Measurements from ENCODE around the gene NME9. TPM values are rescaled to one million over a fixed set of nuclear protein-coding genes. Genes with fewer than 3 reads are reported as not detected.

Gene NME9
- total RNA-seq, 4 donors from 2014 or later: 0.47 to 0.54 TPM; not detected in 2

DNA sequence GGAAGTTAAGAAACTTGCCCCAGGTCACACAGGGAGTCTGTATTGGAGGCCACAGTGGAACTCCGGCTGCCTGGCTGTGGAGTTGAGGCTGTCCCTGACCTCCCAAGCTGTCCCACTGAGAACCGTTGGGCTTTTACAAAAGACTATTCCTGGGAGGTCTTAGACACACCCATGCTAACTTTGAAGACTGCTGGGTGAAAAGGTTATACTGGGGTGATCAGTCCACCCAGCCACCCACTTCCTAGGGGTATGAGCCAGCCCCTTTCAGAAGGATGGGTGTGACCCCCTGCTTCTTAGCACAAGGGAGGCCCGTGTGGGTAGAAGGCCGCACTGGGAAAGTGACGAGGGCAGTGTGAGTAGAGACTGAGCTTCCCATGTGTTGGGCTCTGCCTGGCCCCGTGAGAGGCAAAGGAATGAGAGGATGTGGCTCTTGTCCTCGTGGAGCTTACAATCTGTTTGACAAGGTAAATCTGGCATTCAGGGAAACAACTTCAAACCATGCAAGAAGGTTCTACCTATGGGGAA is 37.7 kb upstream of the NME9 start:
- no peaks in the 10 kb centered on the region for H3K9me3 ChIP-seq
- no peak for TF ChIP-seq POLR2A (IDR thresholded peaks at IDR 0.05)
- no peak for TF ChIP-seq POLR2AphosphoS5 (IDR thresholded peaks at IDR 0.05)
- TF ChIP-seq, protein P1, sequence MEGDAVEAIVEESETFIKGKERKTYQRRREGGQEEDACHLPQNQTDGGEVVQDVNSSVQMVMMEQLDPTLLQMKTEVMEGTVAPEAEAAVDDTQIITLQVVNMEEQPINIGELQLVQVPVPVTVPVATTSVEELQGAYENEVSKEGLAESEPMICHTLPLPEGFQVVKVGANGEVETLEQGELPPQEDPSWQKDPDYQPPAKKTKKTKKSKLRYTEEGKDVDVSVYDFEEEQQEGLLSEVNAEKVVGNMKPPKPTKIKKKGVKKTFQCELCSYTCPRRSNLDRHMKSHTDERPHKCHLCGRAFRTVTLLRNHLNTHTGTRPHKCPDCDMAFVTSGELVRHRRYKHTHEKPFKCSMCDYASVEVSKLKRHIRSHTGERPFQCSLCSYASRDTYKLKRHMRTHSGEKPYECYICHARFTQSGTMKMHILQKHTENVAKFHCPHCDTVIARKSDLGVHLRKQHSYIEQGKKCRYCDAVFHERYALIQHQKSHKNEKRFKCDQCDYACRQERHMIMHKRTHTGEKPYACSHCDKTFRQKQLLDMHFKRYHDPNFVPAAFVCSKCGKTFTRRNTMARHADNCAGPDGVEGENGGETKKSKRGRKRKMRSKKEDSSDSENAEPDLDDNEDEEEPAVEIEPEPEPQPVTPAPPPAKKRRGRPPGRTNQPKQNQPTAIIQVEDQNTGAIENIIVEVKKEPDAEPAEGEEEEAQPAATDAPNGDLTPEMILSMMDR (IDR thresholded peaks at IDR 0.05): no peak
- no peak for TF ChIP-seq EP300 (IDR thresholded peaks at IDR 0.05)
- no CpG with 5 or more reads among the region's 7 CpGs for WGBS, 2 donors (ENCODE audit: low coverage in 1 of 2)
- peak overlapping the region in 1 of 4 donors; percentile 34 for H3K27ac ChIP-seq
- peaks cover 0 to 52% (median 7%) of the 10 kb centered on the region in 3 donors for H3K4me1 ChIP-seq
- peak; percentile 7 for ATAC-seq
- no peak overlapping the region for H3K4me3 ChIP-seq
- H3K27me3 ChIP-seq: no peaks in the 10 kb centered on the region
- no peaks in the 10 kb centered on the region for H3K36me3 ChIP-seq

DNA sequence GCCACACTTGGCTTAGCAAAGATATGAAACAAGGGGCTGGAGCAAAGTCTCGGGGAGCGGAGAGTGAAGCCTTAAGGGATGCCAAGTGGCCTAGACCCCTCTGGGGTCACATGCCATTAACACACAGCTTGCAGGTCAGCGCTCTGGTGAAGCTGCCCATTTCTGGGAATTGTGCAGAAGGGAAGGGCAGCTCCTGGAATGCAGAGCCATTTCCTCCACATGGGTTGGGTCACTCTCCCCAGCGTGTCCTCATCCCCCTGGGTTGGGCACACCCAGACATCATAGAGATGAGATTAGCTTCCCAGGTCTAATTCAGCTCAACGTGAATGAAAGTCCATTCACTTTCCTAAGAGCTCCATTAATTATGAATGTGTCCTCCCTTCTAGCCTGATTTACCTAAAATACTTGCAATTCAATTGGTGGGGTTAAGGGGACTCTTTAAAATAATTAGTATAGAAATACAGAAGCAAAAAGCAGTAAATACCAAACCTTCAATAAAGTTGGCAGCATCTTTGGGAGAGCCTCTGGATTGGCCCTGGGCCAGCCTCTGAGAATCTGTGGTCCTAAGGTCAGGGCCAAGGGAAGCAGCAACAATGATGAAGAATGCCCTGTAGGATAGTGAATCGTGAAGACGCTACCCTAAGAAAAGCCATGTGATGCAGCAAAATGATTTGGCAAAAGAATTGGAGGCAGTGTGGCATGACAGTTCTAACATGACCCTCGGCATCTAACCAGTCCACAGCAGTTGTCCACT is 36.5 kb upstream of the NME9 start:
- Histone ChIP-seq H3K9me3 (no peaks in the 10 kb centered on the region), H3K27ac (no peak overlapping the region), H3K4me3 (no peak overlapping the region), H3K36me3 (no peaks in the 10 kb centered on the region), H3K27me3 (no peaks in the 10 kb centered on the region), H3K4me1 (peaks cover 0 to 52% (median 7%) of the 10 kb centered on the region in 3 donors)
- no peak for TF ChIP-seq POLR2AphosphoS5 (IDR thresholded peaks at IDR 0.05)
- TF ChIP-seq POLR2A (IDR thresholded peaks at IDR 0.05): no peak
- TF ChIP-seq EP300 (IDR thresholded peaks at IDR 0.05): no peak
- TF ChIP-seq, protein P1 (IDR thresholded peaks at IDR 0.05): no peak
- ATAC-seq: peak; percentile 46
- 64 to 80% methylated on average over 4 to 8 of the region's 8 CpGs for WGBS, 2 donors (ENCODE audit: low coverage in 1 of 2)

DNA sequence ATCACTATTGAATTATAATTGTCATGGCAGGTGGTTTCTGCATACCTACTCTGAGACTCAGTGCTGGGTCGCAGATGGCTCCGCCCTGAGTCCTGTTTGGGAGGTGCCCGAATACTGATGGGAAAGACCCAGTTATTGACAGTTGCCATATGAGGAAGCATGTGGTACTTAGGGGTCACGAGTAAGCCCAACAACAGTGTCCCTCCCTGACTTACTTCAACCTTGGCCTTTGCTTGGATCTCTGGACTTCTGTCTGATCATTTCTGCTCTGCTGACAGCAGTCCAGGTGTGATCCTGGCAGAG is 35.6 kb upstream of the NME9 start:
- no peaks in the 10 kb centered on the region for H3K36me3 ChIP-seq
- peaks cover 0 to 59% (median 7%) of the 10 kb centered on the region in 3 donors for H3K4me1 ChIP-seq
- H3K27ac ChIP-seq: no peak overlapping the region
- 81 to 89% methylated on average over 2 to 4 of the region's 4 CpGs for WGBS, 2 donors (ENCODE audit: low coverage in 1 of 2)
- TF ChIP-seq EP300 (IDR thresholded peaks at IDR 0.05) (no peak), POLR2A (IDR thresholded peaks at IDR 0.05) (no peak), POLR2AphosphoS5 (IDR thresholded peaks at IDR 0.05) (no peak)
- TF ChIP-seq, protein P1 (IDR thresholded peaks at IDR 0.05): no peak
- H3K4me3 ChIP-seq: no peak overlapping the region
- H3K9me3 ChIP-seq: no peaks in the 10 kb centered on the region
- ATAC-seq: no peak
- no peaks in the 10 kb centered on the region for H3K27me3 ChIP-seq

GRCh38 chr3:138364356-138365252 is 35.0 kb upstream of the NME9 start:
- TF ChIP-seq, protein P1 (IDR thresholded peaks at IDR 0.05): no peak
- TF ChIP-seq EP300 (IDR thresholded peaks at IDR 0.05) (no peak), POLR2AphosphoS5 (IDR thresholded peaks at IDR 0.05) (no peak), POLR2A (IDR thresholded peaks at IDR 0.05) (no peak)
- no peaks in the 10 kb centered on the region for H3K27me3 ChIP-seq
- no peaks in the 10 kb centered on the region for H3K36me3 ChIP-seq
- H3K4me3 ChIP-seq: no peak overlapping the region
- H3K27ac ChIP-seq: no peak overlapping the region
- H3K9me3 ChIP-seq: no peaks in the 10 kb centered on the region
- no peak for ATAC-seq
- H3K4me1 ChIP-seq: peaks cover 0 to 60% (median 7%) of the 10 kb centered on the region in 3 donors
- 76% methylated on average over 5 of the region's 6 CpGs; no CpG with 5 or more reads in 1 of the 2 donors for WGBS, 2 donors (ENCODE audit: low coverage in 1 of 2)
